ENCODE results near the gene FMNL2.

- TF ChIP-seq POLR2A (IDR thresholded peaks at IDR 0.05; ENCODE audit: low read length), result no peak
- TF ChIP-seq GATA1 (IDR thresholded peaks at IDR 0.05; ENCODE audit: low read depth, low read length), result no peak
Observed at GRCh38 chr2:152468899-152469692, 134.1 kb downstream of the FMNL2 start.

Measured in erythroblast (primary cell).